Activated T-helper 17 cell treated with anti-CD3 and anti-CD28 coated beads, Interleukin-2, amount 50 U/mL, for 72 hours (primary cell): Measurements from ENCODE around the gene CCBE1. TPM values are rescaled to one million over a fixed set of nuclear protein-coding genes. Genes with fewer than 3 reads are reported as not detected.

Experiments
- ATAC-seq: fragments of 150-1000 bp; cut with Tn5 transposase; replicated peaks from 2 replicates; pipeline ENCODE4 v1.10.0; 2021; ENCODE audit warnings: mild to moderate bottlenecking, moderate library complexity
- H3K27ac Mint-ChIP-seq: one replicate; pipeline ENCODE4 v1.8.0; 2022; ENCODE audit warnings: mixed read lengths
- H3K27me3 Mint-ChIP-seq: one replicate; pipeline ENCODE4 v1.8.0; 2022; ENCODE audit warnings: mixed read lengths
- H3K36me3 Mint-ChIP-seq: one replicate; pipeline ENCODE4 v1.8.0; 2022; ENCODE audit warnings: low read depth, mild to moderate bottlenecking, mixed read lengths
- H3K4me1 Mint-ChIP-seq: one replicate; pipeline ENCODE4 v1.8.0; 2022; ENCODE audit warnings: mixed read lengths
- H3K4me3 Mint-ChIP-seq: one replicate; pipeline ENCODE4 v1.8.0; 2022; ENCODE audit warnings: mild to moderate bottlenecking, mixed read lengths
- H3K9me3 Mint-ChIP-seq: one replicate; pipeline ENCODE4 v1.8.0; 2022; ENCODE audit warnings: mixed read lengths
- total RNA-seq, 2 donors: library from RNA; stranded (reverse); gene quantifications; one replicate each; pipeline ENCODE4 v1.2.3, GENCODE V29; 2022

CCBE1 gene
- total RNA-seq, 2 donors from 2014 or later, result 0.04 to 0.08 TPM

DNA sequence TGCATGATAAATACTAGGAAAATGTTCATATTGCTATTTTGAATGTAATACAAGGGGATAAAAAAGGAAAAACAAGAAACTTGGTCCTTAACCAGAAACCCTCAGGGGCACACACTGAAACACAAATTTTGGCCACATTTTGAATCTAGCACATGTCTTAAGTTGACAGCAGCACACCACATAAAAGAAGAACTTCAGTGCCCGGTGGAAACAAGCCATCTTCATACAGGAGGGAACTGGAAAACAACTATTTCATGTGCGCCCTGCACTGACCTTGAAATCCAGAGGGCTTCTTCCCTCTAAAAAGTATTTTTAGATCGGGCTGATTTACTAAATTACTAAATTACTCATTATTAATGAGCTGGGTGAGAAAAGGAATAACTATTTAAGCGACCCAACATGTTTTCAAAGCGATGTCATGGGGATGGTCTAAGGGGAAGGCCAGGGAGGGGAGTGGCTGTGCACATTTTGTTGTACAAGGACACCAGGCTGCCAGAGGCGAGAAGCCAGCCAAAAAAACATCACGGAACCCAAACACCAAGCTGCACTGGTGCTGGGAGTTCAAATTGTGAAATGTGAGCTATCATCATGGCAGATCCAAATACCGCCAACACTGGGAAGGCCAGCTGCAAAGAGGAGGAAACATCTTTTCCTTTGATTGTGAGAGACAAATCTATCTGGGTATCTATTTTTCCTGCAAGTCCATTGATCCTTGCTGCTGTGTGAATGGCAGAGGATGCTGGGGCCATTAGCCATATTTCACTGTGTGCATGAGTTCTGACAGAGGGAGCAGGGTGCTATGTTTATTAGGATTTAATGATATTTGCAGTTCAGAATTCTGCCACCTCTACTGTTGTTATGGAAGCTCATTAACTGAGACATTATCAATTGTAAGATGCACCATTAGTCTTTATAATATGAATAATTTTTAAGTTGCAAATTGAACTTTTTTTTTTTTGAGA, 187.5 kb downstream of the CCBE1 start:
- H3K9me3 Mint-ChIP-seq, result no peaks in the 10 kb centered on the region
- no peaks in the 10 kb centered on the region for H3K4me1 Mint-ChIP-seq
- no peaks in the 10 kb centered on the region for H3K36me3 Mint-ChIP-seq
- H3K4me3 Mint-ChIP-seq, result no peak overlapping the region
- no peak overlapping the region for H3K27ac Mint-ChIP-seq
- peaks cover 28% of the 10 kb centered on the region for H3K27me3 Mint-ChIP-seq
- ATAC-seq, result no peak

- no peaks in the 10 kb centered on the region for H3K36me3 Mint-ChIP-seq
- H3K27me3 Mint-ChIP-seq, result peaks cover 15% of the 10 kb centered on the region
- H3K9me3 Mint-ChIP-seq, result no peaks in the 10 kb centered on the region
- H3K27ac Mint-ChIP-seq, result no peak overlapping the region
- no peaks in the 10 kb centered on the region for H3K4me1 Mint-ChIP-seq
- no peak for ATAC-seq
- H3K4me3 Mint-ChIP-seq, result no peak overlapping the region
These were observed 191.9 kb downstream of the CCBE1 start for GRCh38 chr18:59505356-59505755.

- no peak for ATAC-seq
- Mint-ChIP-seq H3K4me3 (no peak overlapping the region), H3K27ac (no peak overlapping the region), H3K9me3 (peaks cover 5% of the 10 kb centered on the region), H3K36me3 (no peaks in the 10 kb centered on the region), H3K27me3 (peaks cover 18% of the 10 kb centered on the region), H3K4me1 (no peaks in the 10 kb centered on the region)
These were observed 194.7 kb downstream of the CCBE1 start for GRCh38 chr18:59502274-59503175.

DNA sequence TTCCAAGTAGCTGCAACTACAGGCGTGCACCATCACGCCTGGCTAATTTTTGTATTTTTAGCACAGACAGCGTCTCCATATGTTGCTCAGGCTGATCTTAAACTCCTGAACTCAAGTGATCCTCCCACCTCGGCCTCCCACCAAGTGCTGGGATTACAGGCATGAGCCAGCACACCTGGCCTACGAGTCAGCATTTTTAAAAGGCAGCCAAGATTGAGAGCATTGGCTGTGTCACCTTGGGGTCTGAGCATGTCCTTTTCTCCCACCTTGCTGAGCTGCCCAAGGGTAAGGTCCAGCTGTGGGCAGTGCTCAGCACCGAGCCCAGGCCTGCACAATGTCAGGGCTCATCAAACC, 195.3 kb downstream of the CCBE1 start:
- Mint-ChIP-seq H3K36me3 (no peaks in the 10 kb centered on the region), H3K27ac (no peak overlapping the region)

GRCh38 chr18:59500765-59501164, 196.5 kb downstream of the CCBE1 start:
- ATAC-seq, result no peak
- Mint-ChIP-seq H3K4me1 (no peaks in the 10 kb centered on the region), H3K36me3 (no peaks in the 10 kb centered on the region), H3K4me3 (no peak overlapping the region), H3K27ac (no peak overlapping the region), H3K27me3 (peaks cover 11% of the 10 kb centered on the region), H3K9me3 (peaks cover 5% of the 10 kb centered on the region)

More for the DNA sequence above, 195.3 kb downstream of the CCBE1 start:
- Mint-ChIP-seq H3K4me3 (no peak overlapping the region), H3K27me3 (peaks cover 12% of the 10 kb centered on the region), H3K9me3 (peaks cover 5% of the 10 kb centered on the region), H3K4me1 (no peaks in the 10 kb centered on the region)
- no peak for ATAC-seq

- no peaks in the 10 kb centered on the region for H3K4me1 Mint-ChIP-seq
- ATAC-seq, result no peak
- peaks cover 11% of the 10 kb centered on the region for H3K27me3 Mint-ChIP-seq
- no peak overlapping the region for H3K4me3 Mint-ChIP-seq
- H3K36me3 Mint-ChIP-seq, result no peaks in the 10 kb centered on the region
- H3K9me3 Mint-ChIP-seq, result peaks cover 5% of the 10 kb centered on the region
- H3K27ac Mint-ChIP-seq, result no peak overlapping the region
These were observed 198.6 kb downstream of the CCBE1 start for GRCh38 chr18:59498506-59499086.

DNA sequence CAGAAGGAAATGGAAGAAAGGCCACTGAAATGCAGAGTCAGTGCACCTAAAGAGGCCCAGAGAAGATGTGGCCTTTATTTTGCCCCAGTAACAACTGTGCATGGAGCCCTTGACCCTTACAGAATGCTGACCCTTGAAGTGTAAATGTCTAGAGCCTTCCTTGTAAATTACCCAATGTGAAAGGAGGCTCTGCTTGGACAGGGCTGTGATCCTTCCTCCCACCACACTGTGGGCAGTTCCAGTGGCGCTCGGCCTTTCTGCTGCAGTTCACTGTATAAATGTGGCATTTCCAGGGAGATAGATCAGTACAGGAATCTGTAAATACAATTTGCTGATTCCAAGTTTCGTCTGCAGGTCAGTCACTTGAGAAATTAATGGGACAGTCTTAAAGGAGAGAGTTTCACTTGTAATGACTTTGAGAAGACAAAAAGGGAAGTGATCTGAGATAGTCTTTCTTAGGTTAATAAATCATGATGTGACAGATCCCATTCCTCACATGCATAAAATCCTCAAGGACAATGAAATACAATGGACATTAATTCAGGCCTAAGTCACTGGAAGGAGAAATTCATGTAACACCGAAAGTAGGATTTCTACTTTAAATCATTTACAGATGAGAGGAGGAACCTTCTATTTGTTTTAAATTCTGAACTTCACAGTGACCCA, 204.3 kb downstream of the CCBE1 start:
- Mint-ChIP-seq H3K4me1 (no peaks in the 10 kb centered on the region), H3K4me3 (no peak overlapping the region), H3K36me3 (no peaks in the 10 kb centered on the region), H3K27ac (no peak overlapping the region), H3K9me3 (no peaks in the 10 kb centered on the region), H3K27me3 (no peaks in the 10 kb centered on the region)
- ATAC-seq, result no peak

DNA sequence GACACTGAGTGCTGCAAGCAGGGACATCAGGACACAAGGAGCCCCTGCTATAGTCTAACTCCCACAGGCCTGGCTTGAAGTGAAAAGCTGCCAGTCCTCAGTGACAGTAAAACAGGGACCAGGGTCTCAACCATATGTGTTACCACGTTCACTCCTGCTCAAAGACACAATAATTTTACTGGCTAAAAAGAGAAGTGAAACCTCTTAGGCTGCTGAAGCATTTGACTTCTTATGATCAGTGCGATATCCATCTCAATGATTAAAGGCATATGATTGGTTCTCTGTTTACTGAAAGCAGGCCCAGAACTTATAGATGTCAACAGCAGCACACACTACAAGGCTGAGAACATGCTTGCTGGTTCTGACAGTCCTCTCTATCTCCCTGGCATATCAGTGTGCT, 208.3 kb downstream of the CCBE1 start:
- no peak overlapping the region for H3K27ac Mint-ChIP-seq
- no peak overlapping the region for H3K4me3 Mint-ChIP-seq
- H3K27me3 Mint-ChIP-seq, result peaks cover 4% of the 10 kb centered on the region
- H3K9me3 Mint-ChIP-seq, result no peaks in the 10 kb centered on the region
- no peaks in the 10 kb centered on the region for H3K4me1 Mint-ChIP-seq
- ATAC-seq, result no peak
- H3K36me3 Mint-ChIP-seq, result no peaks in the 10 kb centered on the region

DNA sequence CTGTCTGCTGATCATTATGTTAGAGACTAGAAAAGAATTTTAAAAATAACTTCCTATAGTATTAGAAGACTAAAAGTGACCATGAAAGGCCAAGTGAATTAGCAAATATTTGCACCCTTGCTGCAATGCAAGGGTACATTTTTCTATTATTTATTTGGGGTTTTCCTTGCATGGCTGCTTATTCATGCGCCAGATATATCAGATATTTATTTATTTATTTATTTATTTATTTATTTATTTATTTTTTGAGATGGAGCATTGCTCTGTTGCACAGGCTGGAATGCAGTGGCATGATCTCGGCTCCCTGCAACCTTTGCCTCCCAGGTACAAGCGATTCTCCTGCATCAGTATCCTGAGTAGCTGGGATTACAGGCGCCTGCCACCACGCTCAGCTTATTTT, 211.8 kb downstream of the CCBE1 start:
- Mint-ChIP-seq H3K27me3 (peaks cover 23% of the 10 kb centered on the region), H3K36me3 (no peaks in the 10 kb centered on the region), H3K9me3 (no peaks in the 10 kb centered on the region), H3K4me3 (no peak overlapping the region), H3K4me1 (no peaks in the 10 kb centered on the region), H3K27ac (no peak overlapping the region)
- no peak for ATAC-seq

DNA sequence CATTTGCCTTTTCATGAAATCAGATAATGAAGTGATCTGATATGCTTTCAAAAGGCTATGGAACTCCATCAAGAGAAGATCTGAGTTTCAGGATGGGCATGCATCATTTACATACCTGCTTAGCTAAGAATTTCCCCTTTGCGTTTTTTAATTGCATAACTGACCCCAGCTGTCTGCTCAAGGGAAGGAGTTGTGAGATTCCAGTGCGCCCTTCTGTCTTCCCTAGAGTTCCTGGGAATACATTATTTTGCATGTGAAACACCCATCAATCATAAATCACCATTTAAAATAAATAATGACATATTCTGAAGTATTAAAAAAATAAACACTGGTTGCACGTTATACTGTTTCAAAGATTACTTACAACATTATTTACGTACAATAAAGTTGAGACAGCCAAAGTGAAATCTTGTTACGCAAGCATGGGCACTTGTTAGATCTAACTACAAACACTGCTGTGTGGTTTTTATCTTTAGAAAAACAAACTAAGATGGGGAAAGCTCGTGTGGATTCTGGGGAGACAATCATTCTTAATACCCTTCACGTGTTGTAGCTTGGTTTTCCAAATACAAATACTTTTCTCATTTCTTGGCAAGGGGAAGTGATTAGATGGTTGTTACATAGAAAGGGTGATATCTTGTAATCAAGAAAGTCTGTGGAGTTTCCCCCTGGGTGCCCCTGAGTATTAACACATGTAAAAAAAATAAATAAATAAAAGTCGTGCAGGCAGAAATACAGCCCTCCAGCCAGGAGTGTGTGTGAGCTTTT, 212.5 kb downstream of the CCBE1 start:
- no peaks in the 10 kb centered on the region for H3K9me3 Mint-ChIP-seq
- no peak for ATAC-seq
- no peak overlapping the region for H3K27ac Mint-ChIP-seq
- H3K27me3 Mint-ChIP-seq, result peaks cover 24% of the 10 kb centered on the region
- H3K4me3 Mint-ChIP-seq, result no peak overlapping the region
- no peaks in the 10 kb centered on the region for H3K36me3 Mint-ChIP-seq
- H3K4me1 Mint-ChIP-seq, result no peaks in the 10 kb centered on the region

DNA sequence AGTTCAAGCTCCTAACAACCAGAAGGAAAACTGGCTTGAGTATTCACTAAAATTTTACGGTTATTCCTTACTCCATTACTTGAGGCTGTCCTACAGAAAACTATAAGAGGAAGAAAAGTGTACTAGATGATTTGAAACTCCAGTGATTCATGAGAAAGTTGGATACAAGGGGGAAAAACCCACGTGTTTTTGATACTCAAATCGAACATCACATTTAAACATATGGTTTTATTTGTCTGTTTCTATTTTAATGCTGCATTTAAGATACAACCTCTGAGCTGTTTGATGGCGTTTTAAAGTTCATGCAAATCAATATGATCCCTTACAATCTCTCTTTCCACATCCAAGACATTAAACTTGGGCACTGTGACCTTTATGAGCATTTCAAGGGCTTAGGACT, 213.1 kb downstream of the CCBE1 start:
- no peaks in the 10 kb centered on the region for H3K4me1 Mint-ChIP-seq
- H3K4me3 Mint-ChIP-seq, result no peak overlapping the region
- no peaks in the 10 kb centered on the region for H3K9me3 Mint-ChIP-seq
- ATAC-seq, result no peak
- peaks cover 29% of the 10 kb centered on the region for H3K27me3 Mint-ChIP-seq
- H3K27ac Mint-ChIP-seq, result no peak overlapping the region
- H3K36me3 Mint-ChIP-seq, result no peaks in the 10 kb centered on the region

DNA sequence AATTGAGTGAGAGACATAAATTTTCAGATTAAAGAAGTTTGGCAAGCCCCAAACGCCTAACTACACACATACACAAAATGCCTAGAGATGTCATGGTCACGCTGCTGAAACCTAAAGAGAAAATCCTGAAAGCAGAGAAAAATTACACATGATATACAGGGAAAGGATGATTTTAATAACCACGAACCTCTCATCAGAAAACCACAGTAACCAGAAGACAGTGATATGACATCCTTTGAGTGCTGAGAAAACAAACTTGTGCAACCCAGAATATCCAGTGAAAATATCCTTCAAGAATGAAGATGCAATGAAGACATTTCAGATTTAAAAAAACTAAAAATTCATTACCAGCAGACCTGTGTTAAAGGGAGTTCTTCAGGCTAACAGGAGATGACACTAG, 215.8 kb downstream of the CCBE1 start:
- ATAC-seq, result no peak
- no peaks in the 10 kb centered on the region for H3K4me1 Mint-ChIP-seq
- no peaks in the 10 kb centered on the region for H3K36me3 Mint-ChIP-seq
- H3K4me3 Mint-ChIP-seq, result no peak overlapping the region
- H3K9me3 Mint-ChIP-seq, result no peaks in the 10 kb centered on the region
- no peak overlapping the region for H3K27ac Mint-ChIP-seq
- H3K27me3 Mint-ChIP-seq, result peaks cover 30% of the 10 kb centered on the region

- no peak overlapping the region for H3K4me3 Mint-ChIP-seq
- H3K27ac Mint-ChIP-seq, result no peak overlapping the region
- no peaks in the 10 kb centered on the region for H3K4me1 Mint-ChIP-seq
These were observed 217.4 kb downstream of the CCBE1 start for GRCh38 chr18:59479776-59480175.

More at GRCh38 chr18:59479776-59480175, 217.4 kb downstream of the CCBE1 start:
- Mint-ChIP-seq H3K9me3 (no peaks in the 10 kb centered on the region), H3K36me3 (no peaks in the 10 kb centered on the region), H3K27me3 (peaks cover 42% of the 10 kb centered on the region)
- no peak for ATAC-seq
